Stomach smooth muscle (tissue), 2 donors: ENCODE measurements around the gene SLC29A3.

Experiments used
- H3K27ac ChIP-seq: one replicate; pipeline ENCODE4 v1.7.0; 2013; ENCODE audit warnings: mild to moderate bottlenecking, low read length, inconsistent platforms
- H3K27me3 ChIP-seq, 2 donors: one replicate each; pipeline ENCODE4 v1.7.0; 2013; ENCODE audit warnings: low read length in 2 of 2; ENCODE audit not compliant: insufficient read depth in 2 of 2, control insufficient read depth in 1 of 2
- H3K36me3 ChIP-seq, 2 donors: one replicate each; pipeline ENCODE4 v1.7.0; 2013; ENCODE audit warnings: low read length in 2 of 2; ENCODE audit not compliant: control insufficient read depth in 2 of 2, insufficient read depth in 2 of 2
- H3K4me1 ChIP-seq: one replicate; pipeline ENCODE4 v1.7.0; 2013; ENCODE audit warnings: low read length; ENCODE audit not compliant: control insufficient read depth, insufficient read depth
- H3K4me3 ChIP-seq, 2 donors: one replicate each; pipeline ENCODE4 v1.7.0; 2013; ENCODE audit warnings: low read length in 2 of 2
- H3K9ac ChIP-seq, 2 donors: one replicate each; pipeline ENCODE4 v1.7.0; 2013; ENCODE audit warnings: low read length in 2 of 2, mild to moderate bottlenecking in 1 of 2
- H3K9me3 ChIP-seq, 2 donors: one replicate each; pipeline ENCODE4 v1.7.0; 2013; ENCODE audit warnings: low read length in 2 of 2; ENCODE audit not compliant: control insufficient read depth in 2 of 2
- donor health status: healthy.
- donor health status: Pancreatic carcinoma.

Gene SLC29A3

DNA sequence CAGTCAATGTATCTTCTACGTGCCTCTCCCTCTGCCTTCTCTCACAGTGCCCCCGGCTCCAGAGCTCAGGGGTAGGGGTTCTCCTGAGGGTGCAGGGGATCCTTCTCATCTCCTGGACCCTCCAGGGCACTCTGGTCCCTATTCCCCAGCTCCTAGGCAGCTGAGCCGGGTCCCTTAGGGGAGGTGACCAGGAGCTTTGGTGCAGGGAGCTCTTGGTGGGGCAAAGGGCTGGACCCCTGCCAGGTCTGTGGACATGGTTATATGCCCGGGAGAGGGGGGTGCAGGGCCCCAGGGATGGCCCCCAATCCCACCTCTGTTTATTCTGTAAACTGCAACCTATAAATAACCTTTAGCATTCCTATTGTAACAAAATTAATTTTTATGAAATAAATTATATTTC lies 16.6 kb upstream of the SLC29A3 start:
- H3K36me3 ChIP-seq: peaks cover 0 to 4% of the 10 kb centered on the region in 2 donors
- H3K27me3 ChIP-seq: peaks cover 0 to 2% of the 10 kb centered on the region in 2 donors
- no peak overlapping the region for H3K27ac ChIP-seq
- H3K4me1 ChIP-seq: no peaks in the 10 kb centered on the region
- no peaks in the 10 kb centered on the region for H3K9me3 ChIP-seq
- no peak overlapping the region for H3K9ac ChIP-seq
- H3K4me3 ChIP-seq: no peak overlapping the region

DNA sequence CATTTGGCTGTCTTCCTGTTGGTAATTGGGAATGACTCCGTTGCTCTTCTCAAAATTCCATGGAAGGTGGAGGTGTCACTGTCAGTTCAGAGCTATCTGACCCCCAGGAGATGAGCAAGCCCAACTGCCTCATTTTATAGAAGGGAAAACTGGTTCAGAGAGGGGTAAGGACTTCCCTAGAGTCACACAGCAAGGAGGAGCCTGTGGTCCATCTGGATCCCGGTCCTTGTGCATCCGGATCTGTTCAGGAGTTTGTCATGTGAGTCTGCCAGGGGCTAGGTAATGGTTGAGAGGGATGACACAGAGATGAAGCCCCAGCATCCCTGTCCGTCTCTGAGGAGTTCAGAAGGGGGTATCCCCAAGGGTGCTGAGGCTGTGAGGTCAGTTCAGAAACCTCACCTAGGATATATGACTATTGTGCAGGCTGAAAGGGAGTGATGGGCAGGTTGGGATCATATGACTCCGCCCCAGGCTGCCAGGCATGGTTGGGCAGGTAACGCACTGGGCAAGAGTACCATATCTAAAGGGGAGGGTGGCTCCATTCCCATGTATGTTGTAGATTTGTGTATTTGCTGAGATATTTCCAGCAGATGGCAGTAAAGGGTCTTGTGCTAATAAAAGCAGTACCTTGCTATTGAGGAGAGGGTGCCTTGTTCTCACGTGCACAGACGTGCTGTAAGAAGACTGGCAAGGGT lies 16.0 kb upstream of the SLC29A3 start:
- Histone ChIP-seq H3K27me3 (peaks cover 0 to 2% of the 10 kb centered on the region in 2 donors), H3K4me1 (no peaks in the 10 kb centered on the region)

DNA sequence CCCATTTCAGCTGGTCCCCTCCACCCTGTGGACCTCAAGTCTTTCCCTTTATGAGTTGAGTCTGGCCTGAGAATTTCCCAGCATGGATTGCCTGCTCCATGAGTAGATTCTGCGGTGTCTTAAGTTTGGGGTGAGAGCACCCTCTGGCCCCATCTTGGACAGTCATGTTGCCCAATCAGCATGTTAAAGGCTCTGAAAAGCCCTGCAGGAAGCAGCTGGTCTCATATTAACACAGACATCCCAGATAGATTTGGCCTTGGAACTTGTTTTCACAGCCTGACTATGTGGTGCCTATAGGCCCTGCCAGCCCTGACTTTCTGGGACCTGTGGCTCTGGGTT lies 15.5 kb upstream of the SLC29A3 start:
- Histone ChIP-seq H3K9me3 (no peaks in the 10 kb centered on the region), H3K36me3 (no peaks in the 10 kb centered on the region), H3K9ac (no peak overlapping the region), H3K4me1 (no peaks in the 10 kb centered on the region), H3K27me3 (peaks cover 0 to 2% of the 10 kb centered on the region in 2 donors), H3K4me3 (no peak overlapping the region), H3K27ac (no peak overlapping the region)

More for the DNA sequence above, 16.0 kb upstream of the SLC29A3 start:
- Histone ChIP-seq H3K4me3 (no peak overlapping the region), H3K36me3 (peaks cover 0 to under 1% of the 10 kb centered on the region in 2 donors), H3K9me3 (no peaks in the 10 kb centered on the region), H3K9ac (no peak overlapping the region), H3K27ac (no peak overlapping the region)

DNA sequence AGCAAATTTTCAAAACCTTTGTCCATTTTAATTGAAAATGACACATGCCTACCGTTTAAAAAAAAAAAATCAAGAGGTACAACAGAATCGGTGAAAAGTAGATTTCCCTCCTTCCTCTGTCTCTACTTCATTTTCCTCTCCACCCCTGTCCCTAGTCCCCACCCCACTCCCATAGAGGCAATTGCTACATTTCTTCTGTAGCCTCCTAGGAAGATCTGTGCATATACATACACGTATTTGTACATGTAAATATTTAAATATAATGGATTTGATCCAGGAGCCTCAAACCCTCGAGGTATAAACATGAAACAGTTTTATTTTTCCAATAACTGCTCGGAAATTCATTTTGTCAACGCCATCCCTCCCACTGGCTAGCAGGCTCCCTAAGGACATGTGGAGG lies 14.1 kb upstream of the SLC29A3 start:
- Histone ChIP-seq H3K4me1 (no peaks in the 10 kb centered on the region), H3K27me3 (peaks cover 0 to 4% of the 10 kb centered on the region in 2 donors), H3K9me3 (no peaks in the 10 kb centered on the region), H3K27ac (no peak overlapping the region), H3K36me3 (no peaks in the 10 kb centered on the region), H3K4me3 (no peak overlapping the region), H3K9ac (no peak overlapping the region)

DNA sequence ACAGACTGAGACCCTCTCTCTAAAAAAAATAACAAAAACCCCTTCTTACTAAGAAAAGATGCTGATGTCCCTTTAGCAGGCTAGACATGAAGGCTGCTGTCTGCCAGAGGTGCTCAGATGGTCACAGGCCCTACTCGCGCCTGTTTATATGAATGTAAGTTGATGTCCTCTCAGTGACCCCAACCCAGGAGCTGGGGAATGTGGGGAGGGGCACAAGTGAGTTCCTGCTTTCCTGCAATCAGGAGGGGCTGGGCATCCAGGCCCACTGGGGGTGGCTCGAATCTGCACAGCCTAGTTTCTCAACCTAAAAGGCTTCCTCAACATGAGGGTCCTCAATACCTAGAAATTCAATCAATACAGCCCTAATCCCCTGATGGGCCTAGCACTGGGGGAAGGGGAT lies 12.1 kb upstream of the SLC29A3 start:
- H3K4me3 ChIP-seq: no peak overlapping the region
- H3K27me3 ChIP-seq: peaks cover 0 to 4% of the 10 kb centered on the region in 2 donors
- H3K36me3 ChIP-seq: no peaks in the 10 kb centered on the region
- no peaks in the 10 kb centered on the region for H3K9me3 ChIP-seq
- H3K27ac ChIP-seq: no peak overlapping the region
- H3K9ac ChIP-seq: no peak overlapping the region
- H3K4me1 ChIP-seq: no peaks in the 10 kb centered on the region

DNA sequence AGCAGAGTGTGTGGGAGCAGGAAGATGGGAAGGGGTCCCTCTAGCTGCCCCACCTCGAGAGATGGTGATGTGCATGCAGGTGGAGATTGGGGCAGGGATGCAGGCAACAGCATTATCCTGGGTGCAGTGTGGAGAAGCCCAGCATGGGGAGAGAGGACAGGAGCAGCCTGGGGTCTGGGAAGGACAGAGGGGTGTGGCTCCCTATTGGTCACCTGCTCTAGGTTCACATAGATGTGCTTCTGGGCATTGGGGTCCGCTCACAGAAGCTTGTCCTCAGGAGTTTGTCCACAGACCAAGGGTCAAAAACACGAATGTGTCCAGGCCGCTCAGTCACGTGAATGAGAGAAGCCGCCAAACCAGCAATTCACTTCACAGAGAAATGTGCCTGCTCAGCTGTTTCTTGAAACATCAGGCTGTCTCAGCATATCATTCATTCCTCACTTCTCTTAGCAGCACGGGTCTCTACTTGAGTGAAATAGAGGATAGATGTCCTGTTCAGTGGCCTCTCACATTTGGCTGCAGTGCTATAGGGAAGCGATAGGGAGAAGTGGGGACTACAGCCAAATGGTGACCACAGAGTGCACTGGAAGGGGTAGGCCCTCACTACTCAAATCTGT lies 11.5 kb upstream of the SLC29A3 start:
- Histone ChIP-seq H3K4me3 (no peak overlapping the region), H3K4me1 (no peaks in the 10 kb centered on the region), H3K27ac (no peak overlapping the region), H3K9ac (no peak overlapping the region), H3K36me3 (no peaks in the 10 kb centered on the region), H3K27me3 (peaks cover 0 to 4% of the 10 kb centered on the region in 2 donors), H3K9me3 (no peaks in the 10 kb centered on the region)

DNA sequence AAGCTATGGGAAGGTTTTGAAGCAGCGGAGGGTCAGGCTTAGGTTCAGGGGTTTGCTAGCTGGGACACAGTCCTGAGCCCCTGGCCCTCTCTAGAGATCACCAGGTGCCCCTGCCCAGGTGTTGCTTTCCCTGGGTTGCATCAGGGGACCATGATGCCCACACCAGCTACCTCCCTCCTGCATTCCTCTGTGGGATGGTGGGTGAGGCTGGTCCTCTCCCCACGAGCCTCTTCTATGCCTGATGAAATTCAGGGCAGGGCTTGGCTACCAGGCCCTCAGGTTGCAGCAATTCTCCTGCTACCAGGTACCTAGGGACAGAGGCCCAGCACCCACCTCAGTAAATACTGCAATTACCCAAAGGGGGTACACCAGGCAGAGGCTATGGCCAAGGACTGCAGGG lies 10.8 kb upstream of the SLC29A3 start:
- Histone ChIP-seq H3K9me3 (no peaks in the 10 kb centered on the region), H3K9ac (no peak overlapping the region), H3K4me1 (peaks cover 4% of the 10 kb centered on the region), H3K27ac (no peak overlapping the region), H3K36me3 (no peaks in the 10 kb centered on the region), H3K27me3 (peaks cover 0 to 4% of the 10 kb centered on the region in 2 donors), H3K4me3 (no peak overlapping the region)

DNA sequence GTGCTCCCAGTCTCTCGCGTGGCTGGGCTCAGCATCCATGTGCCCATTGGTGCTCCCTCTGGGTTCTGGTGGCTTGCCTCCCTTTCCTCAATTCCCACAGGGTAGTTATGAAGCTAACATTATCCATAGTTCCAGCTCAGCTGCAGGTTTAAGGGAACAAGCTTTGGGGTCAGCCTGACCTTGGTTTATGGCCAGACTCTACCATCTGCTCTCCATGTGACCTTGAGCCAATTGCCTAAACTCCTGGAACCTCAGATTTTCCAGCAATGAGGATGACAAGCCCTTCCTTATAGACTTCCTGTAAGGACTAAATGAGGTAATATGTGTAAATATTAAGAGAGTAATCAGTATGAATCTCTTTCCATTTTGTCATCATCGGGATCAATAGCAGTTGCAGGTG lies 10.1 kb upstream of the SLC29A3 start:
- H3K27me3 ChIP-seq: peaks cover 0 to 4% of the 10 kb centered on the region in 2 donors
- no peaks in the 10 kb centered on the region for H3K9me3 ChIP-seq
- H3K4me3 ChIP-seq: no peak overlapping the region
- no peak overlapping the region for H3K27ac ChIP-seq
- H3K9ac ChIP-seq: no peak overlapping the region
- H3K4me1 ChIP-seq: peaks cover 11% of the 10 kb centered on the region
- H3K36me3 ChIP-seq: no peaks in the 10 kb centered on the region

DNA sequence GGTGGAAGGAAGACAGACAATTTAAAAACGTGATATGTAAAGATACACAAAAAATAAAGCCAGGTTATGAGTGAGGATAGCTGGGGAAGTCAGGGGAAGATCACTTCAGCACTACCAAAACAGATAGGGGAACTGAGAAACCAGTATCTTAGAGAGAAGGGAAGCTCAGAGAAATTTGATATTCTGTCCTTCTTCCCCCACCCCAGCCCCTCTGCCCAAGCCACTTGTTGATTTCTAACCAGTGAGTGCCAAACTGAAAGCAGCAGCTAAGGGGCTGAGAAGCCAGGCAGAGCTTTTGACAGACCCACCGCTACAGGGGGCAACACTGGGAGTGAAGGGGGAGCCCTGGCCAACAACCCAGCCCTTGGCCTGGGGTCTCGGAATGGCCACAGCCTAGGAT lies 9.1 kb upstream of the SLC29A3 start:
- Histone ChIP-seq H3K4me1 (peaks cover 17% of the 10 kb centered on the region), H3K36me3 (no peaks in the 10 kb centered on the region), H3K9ac (no peak overlapping the region), H3K9me3 (no peaks in the 10 kb centered on the region), H3K27me3 (peaks cover 0 to 4% of the 10 kb centered on the region in 2 donors), H3K27ac (no peak overlapping the region), H3K4me3 (no peak overlapping the region)

DNA sequence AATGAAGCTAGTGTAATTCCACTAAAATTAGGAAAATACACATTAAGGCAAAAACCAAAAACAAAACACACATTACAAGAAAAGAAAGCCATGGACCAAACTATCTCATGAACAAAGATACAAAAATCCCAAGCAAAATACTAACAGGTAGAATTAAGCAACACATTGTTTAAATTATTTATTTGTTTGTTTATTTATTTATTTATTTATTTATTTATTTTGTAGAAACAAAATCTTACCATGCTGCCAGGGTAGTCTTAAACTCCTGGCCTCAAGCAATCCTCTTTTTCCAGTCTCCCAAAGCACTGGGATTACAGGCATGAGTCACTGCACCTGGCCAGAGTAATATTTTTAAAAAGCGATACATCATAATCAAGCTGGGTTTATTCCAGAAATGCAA lies 6.8 kb upstream of the SLC29A3 start:
- Histone ChIP-seq H3K9ac (no peak overlapping the region), H3K27me3 (peaks cover 0 to 2% of the 10 kb centered on the region in 2 donors), H3K36me3 (no peaks in the 10 kb centered on the region), H3K9me3 (no peaks in the 10 kb centered on the region), H3K27ac (no peak overlapping the region), H3K4me1 (peaks cover 17% of the 10 kb centered on the region), H3K4me3 (no peak overlapping the region)
